Ishikawa (cell line): ENCODE data around the gene ITPR2.

Experiments used
- CEBPB ChIP-seq: IDR thresholded peaks from 2 replicates; pipeline ENCODE4 v1.6.1; 2012
- CREB1 ChIP-seq: IDR thresholded peaks from 2 replicates; pipeline ENCODE4 v1.6.1; 2012; ENCODE audit warnings: low read depth
- EP300 ChIP-seq: IDR thresholded peaks from 2 replicates; pipeline ENCODE4 v1.6.1; 2012; ENCODE audit warnings: borderline replicate concordance
- FOXM1 ChIP-seq: IDR thresholded peaks from 2 replicates; pipeline ENCODE4 v1.6.1; 2012; ENCODE audit warnings: low read depth, borderline replicate concordance
- NFIC ChIP-seq: IDR thresholded peaks from 2 replicates; pipeline ENCODE4 v1.6.1; 2012
- RAD21 ChIP-seq: IDR thresholded peaks from 2 replicates; pipeline ENCODE4 v1.6.1; 2012; ENCODE audit warnings: low read depth
- TAF1 ChIP-seq: IDR thresholded peaks from 2 replicates; pipeline ENCODE4 v1.6.1; 2012; ENCODE audit warnings: low read depth, mild to moderate bottlenecking
- TCF12 ChIP-seq: IDR thresholded peaks from 2 replicates; pipeline ENCODE4 v1.6.1; 2012; ENCODE audit warnings: low read depth
- TEAD4 ChIP-seq: IDR thresholded peaks from 2 replicates; pipeline ENCODE4 v1.6.1; 2012
- ZBTB7A ChIP-seq: IDR thresholded peaks from 2 replicates; pipeline ENCODE4 v1.6.1; 2012; ENCODE audit warnings: low read depth
- TF ChIP-seq, protein P1 (sequence below): IDR thresholded peaks from 2 replicates; pipeline ENCODE4 v1.6.1; 2012
- TF ChIP-seq, protein P2 (sequence below): IDR thresholded peaks from 2 replicates; pipeline ENCODE4 v1.6.1; 2012; ENCODE audit warnings: low read depth, mild to moderate bottlenecking
- TF ChIP-seq, protein P3 (sequence below): IDR thresholded peaks from 2 replicates; pipeline ENCODE4 v1.6.1; 2012

DNA sequence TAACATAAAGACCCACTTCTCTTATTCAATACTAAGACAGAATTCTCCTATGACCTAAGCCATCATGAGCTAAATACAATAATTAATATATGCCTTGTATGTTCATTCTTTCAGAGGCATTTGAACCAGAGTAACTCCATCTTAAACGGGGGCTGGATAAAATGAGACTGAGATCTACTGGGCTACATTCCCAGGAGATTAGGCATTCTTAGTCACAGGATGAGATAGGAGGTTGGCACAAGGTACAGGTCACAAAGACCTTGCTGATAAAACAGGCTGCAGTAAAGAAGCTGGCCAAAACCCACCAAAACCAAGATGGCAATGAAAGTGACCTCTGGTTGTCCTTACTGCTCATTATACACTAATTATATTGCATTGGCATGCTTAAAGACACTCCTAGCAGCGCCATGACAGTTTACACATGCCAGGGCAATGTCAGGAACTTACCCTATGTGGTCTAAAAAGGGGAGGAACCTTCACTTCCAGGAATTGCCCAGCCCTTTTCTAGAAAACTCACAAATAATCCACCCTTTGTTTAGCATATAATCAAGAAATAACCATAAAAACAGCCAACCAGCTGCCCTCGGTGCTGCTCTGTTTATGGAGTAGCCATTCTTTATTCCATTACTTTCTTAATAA, 376.9 kb downstream of the ITPR2 start:
- no peak for TF ChIP-seq CREB1
- no peak for TF ChIP-seq ZBTB7A
- TF ChIP-seq, protein P1, sequence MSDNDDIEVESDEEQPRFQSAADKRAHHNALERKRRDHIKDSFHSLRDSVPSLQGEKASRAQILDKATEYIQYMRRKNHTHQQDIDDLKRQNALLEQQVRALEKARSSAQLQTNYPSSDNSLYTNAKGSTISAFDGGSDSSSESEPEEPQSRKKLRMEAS, result no peak
- TF ChIP-seq RAD21, result no peak
- no peak for TF ChIP-seq TCF12
- TF ChIP-seq, protein P2, sequence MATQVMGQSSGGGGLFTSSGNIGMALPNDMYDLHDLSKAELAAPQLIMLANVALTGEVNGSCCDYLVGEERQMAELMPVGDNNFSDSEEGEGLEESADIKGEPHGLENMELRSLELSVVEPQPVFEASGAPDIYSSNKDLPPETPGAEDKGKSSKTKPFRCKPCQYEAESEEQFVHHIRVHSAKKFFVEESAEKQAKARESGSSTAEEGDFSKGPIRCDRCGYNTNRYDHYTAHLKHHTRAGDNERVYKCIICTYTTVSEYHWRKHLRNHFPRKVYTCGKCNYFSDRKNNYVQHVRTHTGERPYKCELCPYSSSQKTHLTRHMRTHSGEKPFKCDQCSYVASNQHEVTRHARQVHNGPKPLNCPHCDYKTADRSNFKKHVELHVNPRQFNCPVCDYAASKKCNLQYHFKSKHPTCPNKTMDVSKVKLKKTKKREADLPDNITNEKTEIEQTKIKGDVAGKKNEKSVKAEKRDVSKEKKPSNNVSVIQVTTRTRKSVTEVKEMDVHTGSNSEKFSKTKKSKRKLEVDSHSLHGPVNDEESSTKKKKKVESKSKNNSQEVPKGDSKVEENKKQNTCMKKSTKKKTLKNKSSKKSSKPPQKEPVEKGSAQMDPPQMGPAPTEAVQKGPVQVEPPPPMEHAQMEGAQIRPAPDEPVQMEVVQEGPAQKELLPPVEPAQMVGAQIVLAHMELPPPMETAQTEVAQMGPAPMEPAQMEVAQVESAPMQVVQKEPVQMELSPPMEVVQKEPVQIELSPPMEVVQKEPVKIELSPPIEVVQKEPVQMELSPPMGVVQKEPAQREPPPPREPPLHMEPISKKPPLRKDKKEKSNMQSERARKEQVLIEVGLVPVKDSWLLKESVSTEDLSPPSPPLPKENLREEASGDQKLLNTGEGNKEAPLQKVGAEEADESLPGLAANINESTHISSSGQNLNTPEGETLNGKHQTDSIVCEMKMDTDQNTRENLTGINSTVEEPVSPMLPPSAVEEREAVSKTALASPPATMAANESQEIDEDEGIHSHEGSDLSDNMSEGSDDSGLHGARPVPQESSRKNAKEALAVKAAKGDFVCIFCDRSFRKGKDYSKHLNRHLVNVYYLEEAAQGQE, result no peak
- TF ChIP-seq, protein P3, sequence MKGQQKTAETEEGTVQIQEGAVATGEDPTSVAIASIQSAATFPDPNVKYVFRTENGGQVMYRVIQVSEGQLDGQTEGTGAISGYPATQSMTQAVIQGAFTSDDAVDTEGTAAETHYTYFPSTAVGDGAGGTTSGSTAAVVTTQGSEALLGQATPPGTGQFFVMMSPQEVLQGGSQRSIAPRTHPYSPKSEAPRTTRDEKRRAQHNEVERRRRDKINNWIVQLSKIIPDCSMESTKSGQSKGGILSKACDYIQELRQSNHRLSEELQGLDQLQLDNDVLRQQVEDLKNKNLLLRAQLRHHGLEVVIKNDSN, result no peak
- TF ChIP-seq TEAD4, result no peak
- no peak for TF ChIP-seq CEBPB
- no peak for TF ChIP-seq FOXM1
- no peak for TF ChIP-seq TAF1
- TF ChIP-seq NFIC, result no peak
- no peak for TF ChIP-seq EP300
